Astrocyte of the cerebellum (primary cell): ENCODE results near the gene TGM1.

Experiments used
- DNase-seq: peaks from one replicate; pipeline ENCODE4 v3.0.0-alpha.2; 2011; ENCODE audit warnings: low read depth
- H3K4me3 ChIP-seq: 2 replicates; pipeline ENCODE4 v1.5.1; 2011; ENCODE audit warnings: mild to moderate bottlenecking, low read depth, low read length, moderate library complexity
- in situ Hi-C: cut with HindIII; loops from 2 replicates; pipeline ENCODE4 v1.10.0; 2017; ENCODE audit warnings: low sequenced_read_pairs
- TF ChIP-seq, protein P1 (sequence below): IDR thresholded peaks from 2 replicates; pipeline ENCODE4 v1.5.1; 2012; ENCODE audit warnings: low read length, low read depth, moderate library complexity, mild to moderate bottlenecking; ENCODE audit errors: missing control alignments

TGM1 gene

DNA sequence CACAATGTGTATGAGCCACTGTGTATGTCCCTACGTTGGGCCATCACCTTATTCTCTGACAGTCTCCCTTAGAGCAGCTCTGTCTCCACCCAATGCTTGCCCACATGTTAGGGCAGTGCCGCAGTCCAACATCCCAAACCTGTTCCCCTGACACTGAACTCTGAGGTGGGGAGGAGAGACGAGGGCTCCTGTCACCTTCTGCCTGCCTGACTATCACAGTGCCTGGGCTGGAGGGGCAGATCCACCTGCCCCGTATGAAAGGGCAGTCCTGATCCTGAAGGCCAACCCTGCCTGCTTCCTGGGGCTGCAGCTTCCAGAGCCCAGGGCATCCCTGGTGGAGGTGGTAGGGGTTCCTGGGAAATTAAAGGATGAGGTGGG, 2.2 kb downstream of the TGM1 start:
- H3K4me3 ChIP-seq: no peak overlapping the region
- in situ Hi-C loops: no loop called here
- DNase-seq: no peak
- TF ChIP-seq, protein P1, sequence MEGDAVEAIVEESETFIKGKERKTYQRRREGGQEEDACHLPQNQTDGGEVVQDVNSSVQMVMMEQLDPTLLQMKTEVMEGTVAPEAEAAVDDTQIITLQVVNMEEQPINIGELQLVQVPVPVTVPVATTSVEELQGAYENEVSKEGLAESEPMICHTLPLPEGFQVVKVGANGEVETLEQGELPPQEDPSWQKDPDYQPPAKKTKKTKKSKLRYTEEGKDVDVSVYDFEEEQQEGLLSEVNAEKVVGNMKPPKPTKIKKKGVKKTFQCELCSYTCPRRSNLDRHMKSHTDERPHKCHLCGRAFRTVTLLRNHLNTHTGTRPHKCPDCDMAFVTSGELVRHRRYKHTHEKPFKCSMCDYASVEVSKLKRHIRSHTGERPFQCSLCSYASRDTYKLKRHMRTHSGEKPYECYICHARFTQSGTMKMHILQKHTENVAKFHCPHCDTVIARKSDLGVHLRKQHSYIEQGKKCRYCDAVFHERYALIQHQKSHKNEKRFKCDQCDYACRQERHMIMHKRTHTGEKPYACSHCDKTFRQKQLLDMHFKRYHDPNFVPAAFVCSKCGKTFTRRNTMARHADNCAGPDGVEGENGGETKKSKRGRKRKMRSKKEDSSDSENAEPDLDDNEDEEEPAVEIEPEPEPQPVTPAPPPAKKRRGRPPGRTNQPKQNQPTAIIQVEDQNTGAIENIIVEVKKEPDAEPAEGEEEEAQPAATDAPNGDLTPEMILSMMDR: no peak

DNA sequence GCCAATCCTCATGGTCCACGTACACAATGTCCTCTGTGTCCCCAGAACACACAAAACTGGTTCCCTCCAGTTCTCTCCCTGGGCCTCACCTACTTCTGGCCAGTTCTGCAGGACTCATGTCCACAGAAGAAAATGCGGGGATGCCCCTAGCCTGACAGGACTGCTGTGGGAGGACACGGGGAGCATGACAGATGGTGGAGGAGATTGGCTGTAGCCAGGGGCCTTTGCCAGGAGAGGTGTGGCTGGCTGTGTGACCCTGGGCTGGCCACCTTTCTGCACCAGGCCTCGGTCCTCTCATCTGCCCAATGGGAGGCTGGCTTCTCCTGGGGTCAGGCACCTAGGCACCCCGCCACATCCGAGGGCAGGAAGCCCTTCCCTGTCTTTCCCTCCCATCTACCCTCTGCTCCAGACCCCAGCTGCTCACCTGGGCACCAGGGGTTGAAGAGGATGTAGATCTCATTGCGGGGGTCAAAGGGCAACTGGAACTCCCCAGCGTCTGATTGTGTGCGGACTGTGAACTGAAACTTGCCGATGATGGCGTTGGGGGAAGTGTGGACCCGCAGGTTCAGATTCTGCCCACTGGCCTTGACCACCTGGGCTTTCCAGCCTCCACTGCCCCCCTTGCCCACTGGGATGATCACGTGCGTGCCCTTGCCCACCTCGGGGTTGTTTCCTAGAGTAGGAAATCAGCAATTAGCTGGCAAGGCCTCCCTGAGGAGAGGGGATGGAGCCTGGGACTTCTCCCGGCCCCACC, 2.8 kb downstream of the TGM1 start:
- no peak for DNase-seq
- in situ Hi-C loops: no loop called here
- TF ChIP-seq, protein P1: no peak
- no peak overlapping the region for H3K4me3 ChIP-seq

DNA sequence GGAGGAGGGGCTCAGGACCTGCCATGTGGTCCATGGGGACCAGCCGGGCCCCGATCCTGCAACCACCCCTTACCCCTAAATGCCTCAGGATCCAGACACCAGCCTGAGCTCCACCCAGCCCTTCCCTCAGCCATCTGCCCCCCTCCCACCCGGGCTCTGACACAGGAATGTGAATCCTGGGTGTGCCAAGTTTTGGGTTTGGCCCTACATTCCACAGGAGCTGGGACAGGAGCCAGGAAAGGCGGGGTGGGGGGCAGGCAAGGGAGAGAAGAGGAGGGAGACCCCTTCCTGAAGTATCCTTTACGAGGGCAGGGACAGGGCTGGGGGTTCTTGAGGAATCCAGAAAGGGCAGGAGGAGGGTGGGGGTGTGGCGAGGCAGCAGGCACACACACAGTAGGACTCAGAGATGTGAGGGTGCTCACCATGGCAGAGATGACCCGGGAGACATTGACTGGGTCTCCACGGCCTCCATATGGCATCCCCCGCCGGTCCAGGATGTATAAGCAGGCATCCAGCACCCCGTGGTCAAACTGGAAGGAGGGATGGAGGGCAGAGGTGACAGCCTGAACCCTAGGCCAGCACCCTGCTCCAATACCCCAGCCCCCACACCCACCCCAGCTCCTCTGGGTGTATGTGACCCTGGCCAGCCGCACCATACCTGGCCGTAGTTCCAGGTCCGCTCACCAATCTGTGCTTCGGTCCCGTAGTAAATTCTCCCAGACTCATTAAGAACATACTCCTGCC, 3.5 kb downstream of the TGM1 start:
- DNase-seq: peak; percentile 31
- in situ Hi-C loops: no loop called here
- H3K4me3 ChIP-seq: no peak overlapping the region
- TF ChIP-seq, protein P1: no peak

DNA sequence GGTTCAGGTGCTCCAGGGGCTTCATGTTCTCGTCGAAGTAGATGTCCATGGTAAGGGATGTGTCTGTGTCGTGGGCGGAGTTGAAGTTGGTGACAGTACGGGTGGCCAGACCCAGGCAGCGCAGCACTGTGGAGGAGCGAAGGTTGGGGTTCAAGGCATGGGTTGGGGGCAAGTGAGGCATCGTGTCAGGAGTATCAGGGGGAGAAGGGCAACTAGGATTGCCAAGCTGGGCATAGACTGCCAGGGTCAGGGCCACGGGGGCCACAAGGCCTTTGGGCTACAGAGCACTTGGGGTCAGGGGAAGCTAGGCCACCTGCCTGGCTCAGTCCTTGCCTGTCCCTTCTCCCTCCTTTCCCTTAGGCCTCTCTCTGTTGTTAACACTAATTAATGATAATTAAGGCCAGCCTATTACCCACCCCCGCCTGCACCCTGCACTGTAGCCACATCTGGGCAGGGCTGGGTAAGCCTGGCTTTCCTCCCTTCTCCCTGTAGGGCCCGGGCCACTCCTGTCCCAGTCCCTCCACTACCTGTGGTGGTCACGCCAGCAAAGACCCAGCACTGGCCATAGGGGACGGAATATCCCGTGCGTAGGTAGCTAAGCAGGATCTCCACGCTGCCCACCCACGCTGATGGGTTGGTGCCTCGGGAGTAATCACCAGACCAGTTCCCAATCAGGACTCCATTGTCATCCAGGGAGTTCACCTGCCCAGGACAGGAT, 4.3 kb downstream of the TGM1 start:
- TF ChIP-seq, protein P1: no peak
- in situ Hi-C loops: no loop called here
- DNase-seq: no peak
- no peak overlapping the region for H3K4me3 ChIP-seq

DNA sequence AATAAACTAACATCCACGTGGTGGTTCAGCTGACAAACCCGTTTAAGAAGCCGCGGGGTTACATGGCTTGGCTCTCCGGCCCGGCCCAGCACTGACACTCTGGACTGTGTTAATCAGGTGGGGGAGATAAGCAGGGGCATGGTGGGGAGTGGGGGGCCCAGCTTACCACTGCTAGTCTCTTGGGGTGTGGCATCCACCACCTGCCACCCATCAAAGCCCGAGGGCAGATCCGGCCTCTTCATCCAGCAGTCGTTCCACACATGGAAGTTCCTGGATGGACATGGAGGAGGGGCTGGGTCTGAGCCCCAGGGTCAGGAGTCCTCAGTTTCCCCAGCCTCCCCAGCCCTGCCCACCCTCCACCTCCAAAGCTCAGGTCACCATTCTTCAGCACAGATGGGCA, 4.9 kb downstream of the TGM1 start:
- in situ Hi-C loops: no loop called here
- H3K4me3 ChIP-seq: no peak overlapping the region
- TF ChIP-seq, protein P1: no peak
- no peak for DNase-seq

DNA sequence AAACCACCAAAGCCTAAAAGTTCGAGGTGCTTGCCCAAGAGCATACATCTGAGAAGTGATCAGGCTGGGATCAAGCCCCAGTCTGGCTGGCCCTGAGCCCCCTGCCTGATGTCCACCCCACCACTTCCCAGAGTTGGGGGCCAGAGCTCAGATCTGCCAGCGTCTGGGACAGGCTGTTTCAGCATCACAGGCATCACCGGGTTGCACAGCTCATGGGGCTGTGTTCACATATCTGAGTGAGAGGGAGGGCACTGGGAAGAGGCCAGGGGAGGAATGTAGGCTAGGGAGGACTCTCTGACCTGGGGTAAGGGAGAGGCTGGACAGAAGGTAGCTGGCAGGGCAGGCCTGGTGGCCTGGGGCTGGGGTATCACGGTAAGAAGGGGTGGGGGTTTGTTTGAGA, 6.0 kb downstream of the TGM1 start:
- TF ChIP-seq, protein P1: no peak
- no peak overlapping the region for H3K4me3 ChIP-seq
- in situ Hi-C loops: no loop called here
- DNase-seq: no peak
